Stromal cell of bone marrow (primary cell): Measurements from ENCODE around the gene WLS.
"Not testable (repeated sequence)": the region's sequence is repeated elsewhere in the genome, so short reads cannot be mapped to it uniquely, and the experiment has no call there.

ENCODE experiments used
- DNase-seq: peaks from one replicate; pipeline ENCODE4 v3.0.0-alpha.2; 2012; ENCODE audit warnings: low read depth

The WLS gene

DNA sequence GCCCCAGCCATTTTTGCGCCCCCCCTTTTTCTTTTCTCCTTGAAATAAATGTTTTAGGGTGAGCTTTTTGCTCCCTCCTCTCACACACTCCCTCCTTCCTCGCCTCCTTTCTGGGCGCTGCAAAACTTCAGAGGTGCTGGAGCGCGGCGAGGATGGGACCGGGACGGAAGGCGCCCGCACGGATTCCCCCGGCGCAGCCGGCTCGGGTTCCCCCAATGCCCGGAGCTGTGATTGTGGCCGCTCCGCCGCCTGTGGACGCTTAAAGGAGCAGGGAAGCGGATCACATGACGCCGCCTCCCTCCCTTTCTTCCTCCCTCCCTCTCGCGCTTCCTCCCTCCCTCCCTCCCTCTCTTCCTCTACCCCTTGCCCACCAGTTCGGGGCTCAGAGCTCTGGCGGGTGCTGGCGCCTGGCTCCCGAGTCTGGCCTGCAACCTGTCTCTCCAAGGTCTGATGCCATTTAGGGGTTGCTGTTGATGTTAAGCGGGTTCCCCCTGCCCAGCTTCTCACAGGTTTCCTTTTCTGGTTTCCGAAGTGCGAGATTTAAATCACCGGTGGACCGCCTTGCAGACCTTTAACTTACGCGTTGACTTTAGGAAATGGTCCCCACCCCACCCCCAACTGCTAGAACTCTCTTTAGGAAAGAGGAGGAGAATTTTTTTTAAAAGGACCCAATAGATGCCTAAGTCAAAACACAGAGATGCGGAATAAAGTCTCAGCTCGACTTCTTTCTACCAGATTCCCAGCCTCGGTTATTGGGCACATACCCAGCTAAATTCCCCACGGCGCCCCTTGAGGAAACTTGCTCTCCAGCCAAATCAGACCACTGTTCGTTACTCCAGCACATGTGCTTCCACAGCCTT, at the start of gene WLS:
Gene WLS, minus strand, starts transcription at position 235 of the 860 bp plus-strand sequence. Its CDS starts 224 bp downstream, at position 11.
- DNase-seq = peak; percentile 65

DNA sequence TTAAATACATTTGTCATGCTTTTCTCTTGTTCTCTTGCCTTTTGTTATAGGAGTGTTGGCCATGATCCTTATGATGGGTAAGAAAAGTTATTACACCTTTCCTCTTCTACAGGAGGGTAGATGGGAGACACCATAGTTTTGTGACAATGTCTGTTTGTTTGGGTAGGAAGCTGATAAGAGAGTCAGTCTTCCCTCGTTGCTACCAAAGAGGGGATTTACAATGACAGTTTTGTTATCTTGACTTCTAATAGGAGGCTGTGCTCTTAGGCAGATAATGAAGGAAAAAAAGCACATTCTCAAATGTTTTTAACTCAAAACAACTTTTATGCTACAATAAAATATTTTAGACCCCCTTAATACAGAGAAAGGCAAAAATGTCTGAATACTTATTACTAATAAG, 48.0 kb upstream of the WLS start:
- no peak for DNase-seq

DNA sequence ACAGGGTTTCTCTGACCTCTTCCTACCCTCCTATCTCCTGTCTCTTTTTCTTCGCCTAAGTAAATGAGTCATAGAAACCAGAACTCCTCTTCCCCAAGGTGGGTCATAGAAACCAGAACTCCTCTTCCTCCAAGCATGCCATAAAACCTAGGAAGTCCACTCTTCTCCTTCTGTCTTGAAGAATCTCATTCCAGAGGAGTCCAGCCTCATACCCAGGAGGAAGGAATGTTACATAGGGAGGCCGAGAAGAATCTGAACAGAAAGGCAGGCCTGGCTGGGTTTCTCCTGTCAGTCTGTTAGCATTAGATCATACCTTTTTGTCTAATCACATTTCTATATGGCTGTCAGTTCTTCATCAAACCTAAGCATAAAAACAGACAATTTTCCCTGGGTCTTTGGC, 47.5 kb upstream of the WLS start:
- no peak for DNase-seq

DNA sequence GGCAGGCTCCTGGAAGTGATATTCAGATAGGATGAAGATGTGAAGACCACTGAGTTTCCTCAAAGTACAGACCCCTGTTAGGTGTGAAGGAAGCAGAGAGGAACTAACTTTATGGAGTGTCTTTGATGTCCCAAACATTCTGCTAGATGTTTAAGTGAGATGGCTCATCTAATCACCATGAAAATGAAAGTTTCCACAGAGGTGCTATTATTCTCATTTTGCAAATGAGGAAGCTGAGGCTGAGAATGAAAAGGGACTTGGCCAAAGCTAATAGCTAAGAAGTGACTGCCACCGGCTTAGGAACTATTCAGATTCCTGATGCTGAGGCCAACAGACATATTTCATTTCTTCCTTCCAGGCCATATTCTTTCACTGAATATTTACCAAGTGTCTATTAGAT, 45.9 kb upstream of the WLS start:
- no peak for DNase-seq

DNA sequence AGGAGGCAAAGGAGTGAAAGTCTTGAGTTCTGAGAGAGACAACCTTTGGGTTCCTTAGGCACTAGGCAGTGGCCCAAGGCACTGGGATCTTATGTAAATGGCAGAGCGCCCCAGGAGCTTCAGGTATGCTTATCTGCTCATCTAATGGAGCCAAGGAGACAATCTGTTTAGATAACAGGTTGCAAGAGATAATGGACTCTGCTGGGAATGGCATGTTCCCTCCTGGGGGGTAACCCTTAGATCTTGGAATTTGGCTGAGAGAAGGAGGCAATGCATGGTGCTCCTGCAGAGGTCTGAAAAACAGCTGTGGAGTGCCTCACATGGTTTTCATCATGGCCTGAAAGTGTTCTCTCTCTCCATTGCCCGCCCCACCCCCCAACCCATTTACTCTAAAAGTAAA, 44.1 kb upstream of the WLS start:
- no peak for DNase-seq

DNA sequence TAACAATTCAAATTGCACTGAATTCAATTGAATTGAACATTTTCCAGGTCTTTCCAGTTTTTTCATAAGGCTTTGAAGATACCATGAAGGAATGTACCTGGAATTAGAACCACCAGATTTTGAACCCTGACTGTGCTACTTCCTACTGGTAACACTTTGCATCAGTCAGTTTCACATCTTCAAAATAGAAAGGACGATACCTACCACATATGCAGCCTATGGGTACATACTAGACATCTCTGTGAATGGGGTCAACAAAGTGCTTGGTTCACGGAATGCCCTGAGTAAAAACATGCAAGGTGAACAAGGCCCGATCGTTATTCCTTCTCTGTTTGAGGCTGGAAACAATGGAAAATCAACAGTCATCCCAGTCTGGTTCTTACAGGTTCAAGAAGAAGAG, 41.2 kb upstream of the WLS start:
- no peak for DNase-seq

DNA sequence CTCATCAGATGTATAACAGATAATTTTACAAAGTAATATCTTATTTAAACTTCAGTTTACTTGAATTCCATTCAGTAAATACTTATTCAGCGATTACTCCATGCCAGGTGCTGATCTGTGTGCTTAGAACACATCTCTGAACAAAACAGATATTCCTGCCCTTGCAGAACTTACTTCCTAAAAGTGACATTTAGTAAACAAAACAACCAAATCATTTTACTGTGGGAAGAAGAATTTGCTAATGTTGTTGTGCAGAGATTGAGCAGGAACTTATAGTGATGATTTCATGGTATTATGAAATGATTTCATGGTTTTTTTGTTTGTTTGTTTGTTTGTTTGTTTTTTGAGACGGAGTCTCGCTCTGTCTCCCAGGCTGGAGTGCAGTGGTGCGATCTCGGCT, 39.3 kb upstream of the WLS start:
- no peak for DNase-seq

DNA sequence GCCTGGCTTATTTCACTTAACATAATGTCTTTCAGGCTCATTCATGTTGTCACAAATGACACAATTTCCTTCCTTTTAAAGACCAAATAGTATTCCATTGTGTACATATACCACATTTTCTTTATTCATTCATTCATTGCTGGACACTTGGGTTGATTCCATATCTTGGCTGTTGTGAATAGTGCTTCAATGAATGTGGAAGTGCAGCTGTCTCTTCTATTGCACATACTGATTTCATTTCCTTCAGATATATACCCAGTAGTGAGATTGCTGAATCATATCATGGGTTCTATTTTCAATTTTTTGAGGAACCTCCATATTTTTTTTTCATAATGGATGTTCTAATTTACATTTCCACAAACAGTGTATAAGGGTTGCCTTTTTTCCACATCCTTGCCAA, 38.6 kb upstream of the WLS start:
- no peak for DNase-seq

DNA sequence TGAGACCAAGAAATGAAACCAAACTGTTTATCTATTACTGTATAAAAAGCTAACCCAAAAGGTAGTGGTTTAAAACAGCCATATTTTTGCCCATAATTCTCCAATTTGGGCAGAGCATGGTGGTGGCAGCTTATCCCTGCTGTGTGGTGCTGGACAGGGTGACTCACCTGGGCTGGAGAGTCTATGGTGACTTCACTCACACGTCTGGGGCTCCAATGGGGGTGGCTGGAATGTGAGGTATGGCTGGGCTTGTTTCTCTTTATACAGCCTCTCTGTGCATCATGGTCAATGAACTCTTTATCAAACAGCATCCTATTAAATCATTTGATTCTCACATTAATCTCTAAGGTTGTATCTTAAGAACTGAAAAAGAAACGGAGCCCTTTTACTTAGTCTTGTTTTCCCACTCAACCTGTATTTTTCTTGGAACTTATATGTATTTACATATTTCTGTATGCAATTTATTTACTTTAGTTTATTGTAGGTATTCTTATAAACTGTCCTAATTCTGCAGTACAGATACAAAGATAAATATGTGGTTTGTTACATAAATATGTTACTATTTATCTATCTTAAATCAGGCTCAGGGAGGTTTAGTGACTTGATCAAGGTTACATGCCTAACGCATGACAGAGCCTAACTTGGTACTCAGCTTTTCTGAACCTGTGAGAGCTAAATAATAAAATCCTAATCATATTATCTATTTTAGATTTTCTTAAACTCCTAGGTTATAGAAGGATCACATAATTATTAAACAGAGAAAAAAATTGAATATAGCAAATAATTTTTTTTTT, 37.5 kb upstream of the WLS start:
- no peak for DNase-seq

DNA sequence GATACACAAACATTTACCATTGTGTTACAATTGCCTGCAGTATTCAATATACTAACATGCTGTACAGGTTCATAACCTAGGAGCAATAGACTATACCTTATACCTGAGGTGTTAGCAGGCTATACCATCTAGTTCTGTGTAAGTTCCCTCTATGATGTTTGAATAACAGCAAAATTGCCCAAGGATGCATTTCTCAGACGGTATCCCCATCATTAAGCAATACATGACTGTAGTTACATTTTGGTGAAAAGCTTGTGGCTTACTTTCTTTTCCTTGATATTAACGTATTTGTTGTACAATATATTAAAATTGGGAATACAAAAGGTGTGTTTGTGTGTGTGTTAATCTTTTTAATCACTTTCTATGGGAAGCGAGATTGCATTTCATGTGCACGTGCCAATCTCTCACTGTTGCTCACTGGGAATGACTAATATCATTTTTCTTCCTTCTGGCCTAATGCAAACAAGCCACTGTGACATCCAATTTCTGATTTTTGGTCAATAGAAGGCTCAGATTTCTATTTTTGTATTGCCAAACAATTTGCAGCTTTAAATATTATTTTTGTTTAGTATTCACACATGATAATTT, 36.7 kb upstream of the WLS start:
- no peak for DNase-seq

DNA sequence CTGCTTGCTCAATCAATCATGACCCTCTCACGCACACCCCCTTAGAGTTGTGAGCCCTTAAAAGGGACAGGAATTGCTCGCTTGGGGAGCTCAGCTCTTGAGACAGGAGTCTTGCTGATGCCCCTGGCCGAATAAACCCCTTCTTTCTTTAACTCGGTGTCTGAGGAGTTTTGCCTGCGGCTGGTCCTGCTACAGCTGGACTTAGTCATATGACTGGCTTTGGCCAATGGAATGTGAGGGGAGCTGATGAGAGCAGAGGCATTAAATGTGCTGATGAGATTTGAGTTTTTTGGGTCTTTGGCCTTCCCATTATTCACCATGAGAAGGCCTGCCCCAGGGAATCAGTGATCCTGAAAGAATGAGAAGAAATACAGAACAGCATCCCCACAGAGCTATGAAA, 24.5 kb upstream of the WLS start:
- DNase-seq = not testable (repeated sequence)

DNA sequence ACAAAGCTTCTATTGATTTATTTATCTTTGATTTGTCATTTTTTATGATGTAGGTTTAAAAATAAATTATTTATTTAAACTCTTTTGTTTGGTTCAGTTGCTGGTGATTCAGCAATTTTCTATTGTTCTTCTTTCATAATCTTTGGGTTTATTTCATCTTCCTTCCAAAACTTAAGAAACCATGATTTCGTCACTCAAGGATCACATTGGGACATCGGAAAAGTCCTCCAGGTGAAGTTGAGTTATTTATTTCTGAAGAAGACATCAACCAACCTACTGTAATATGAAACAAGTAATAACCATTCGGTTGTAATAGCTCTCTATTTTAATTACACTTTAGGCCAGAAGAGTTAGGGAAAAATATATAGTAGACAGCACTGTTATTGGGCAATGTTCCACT, 23.0 kb upstream of the WLS start:
- no peak for DNase-seq

DNA sequence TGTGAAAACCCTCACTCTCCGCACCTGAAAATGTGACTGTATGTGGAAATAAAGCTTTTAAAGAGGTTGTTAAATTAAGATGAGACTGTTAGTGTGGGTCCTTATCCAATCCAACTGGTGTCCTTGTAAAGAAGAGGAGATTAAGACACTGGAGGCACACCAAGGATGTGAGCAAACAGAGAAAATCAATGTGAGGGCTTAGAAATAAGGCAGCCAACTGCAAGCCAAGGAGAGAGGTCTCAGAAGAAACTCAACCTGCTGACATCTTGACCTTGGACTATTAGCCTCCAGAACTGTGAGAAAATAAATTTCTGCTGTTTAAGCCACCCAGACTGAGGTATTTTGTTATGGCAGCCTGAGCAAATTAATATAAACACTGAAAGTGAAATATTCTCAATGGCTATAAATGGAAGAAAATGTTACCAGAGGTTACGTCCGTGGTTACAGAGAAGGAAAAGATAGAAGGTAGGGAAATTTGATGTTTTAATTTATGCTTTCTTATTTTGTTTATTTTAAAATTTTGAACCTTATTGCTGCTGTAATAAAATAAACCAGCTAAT, 22.4 kb upstream of the WLS start:
- no peak for DNase-seq

DNA sequence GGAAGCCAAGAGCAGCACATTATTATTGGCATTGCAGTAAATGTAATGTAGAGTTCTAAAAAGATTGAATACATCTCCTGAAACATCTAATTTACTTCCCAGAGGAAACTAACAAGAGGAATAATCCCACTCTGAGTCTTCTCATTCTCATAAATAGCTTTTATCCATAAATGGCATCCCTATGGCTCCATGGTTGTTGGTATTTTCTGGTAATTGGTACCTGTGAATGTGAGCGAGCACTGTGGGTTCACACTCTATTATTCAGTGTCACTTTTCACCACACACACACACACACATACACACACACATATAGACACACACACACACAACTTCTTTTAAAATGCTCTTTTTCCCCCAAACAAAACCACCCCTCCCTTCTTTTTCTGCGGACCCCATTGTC, 4.7 kb upstream of the WLS start:
- no peak for DNase-seq

DNA sequence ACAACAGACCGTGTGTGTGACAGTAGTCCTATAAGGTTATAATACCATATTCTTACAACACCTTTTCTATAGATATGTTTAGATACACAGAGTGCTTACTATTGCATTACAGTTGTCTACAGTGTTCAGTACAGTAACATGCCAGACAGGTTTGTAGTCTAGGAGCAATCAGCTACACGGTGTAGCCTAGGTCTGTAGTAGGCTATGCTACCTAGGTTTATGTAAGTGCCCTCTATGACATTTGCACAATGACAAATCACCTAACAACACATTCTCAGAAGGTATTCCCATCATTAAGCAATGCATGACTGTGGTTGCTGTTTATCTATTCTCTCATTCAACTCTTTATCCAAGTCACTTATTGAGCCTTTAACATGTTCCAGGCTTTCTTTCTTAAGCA, 1.8 kb upstream of the WLS start:
- no peak for DNase-seq

DNA sequence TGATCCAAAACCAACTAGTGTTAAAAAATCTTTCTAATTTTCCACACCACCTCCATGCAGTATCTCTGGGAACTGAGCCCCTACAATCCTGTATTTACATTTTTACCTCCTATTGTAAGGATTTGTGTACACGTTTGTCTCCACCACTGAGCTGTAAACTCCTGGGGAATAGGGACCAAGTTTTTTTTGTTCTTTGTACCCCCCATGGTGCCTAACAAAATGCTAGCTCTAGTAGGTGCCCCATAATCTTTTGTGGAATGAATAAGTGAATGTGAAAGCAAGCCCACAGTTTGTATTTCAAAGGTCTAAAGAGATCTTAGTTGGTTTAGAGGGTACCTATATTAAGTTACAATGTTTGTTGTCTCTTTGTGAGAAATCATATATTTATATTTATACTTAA, 879 bp upstream of the WLS start:
- no peak for DNase-seq

DNA sequence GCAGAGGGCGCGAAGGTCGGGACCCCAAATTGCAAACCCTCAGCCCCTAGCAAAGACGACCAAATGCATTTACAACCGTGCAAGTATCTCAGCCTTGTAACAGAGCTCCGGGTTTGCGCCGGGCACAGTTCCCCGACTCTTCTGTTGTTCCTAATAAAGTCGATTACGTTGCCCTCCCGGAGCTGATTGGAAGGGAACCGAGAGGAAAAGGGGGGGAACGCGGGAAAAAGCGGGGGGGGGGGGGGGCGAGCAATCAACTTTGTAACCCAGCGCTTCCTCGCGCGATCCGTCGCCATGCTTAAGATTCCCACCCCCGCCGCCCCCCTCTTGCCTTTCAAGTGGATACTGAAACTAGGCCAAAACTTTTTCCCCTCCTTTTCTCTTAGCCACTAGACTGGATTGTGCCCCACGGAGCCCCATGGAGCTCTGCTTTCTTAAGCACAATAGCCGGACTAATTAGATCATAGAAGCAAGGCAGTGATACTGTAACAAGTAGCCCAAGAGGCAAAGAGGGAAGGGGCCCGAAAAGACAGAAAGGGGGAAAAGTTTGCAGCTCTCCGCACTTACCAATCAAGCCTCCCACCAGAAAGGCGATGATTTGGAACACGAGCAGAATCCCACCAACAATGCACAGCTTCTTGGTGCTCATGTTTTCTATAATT, 565 bp downstream of the WLS start:
- DNase-seq = peak; percentile 67

DNA sequence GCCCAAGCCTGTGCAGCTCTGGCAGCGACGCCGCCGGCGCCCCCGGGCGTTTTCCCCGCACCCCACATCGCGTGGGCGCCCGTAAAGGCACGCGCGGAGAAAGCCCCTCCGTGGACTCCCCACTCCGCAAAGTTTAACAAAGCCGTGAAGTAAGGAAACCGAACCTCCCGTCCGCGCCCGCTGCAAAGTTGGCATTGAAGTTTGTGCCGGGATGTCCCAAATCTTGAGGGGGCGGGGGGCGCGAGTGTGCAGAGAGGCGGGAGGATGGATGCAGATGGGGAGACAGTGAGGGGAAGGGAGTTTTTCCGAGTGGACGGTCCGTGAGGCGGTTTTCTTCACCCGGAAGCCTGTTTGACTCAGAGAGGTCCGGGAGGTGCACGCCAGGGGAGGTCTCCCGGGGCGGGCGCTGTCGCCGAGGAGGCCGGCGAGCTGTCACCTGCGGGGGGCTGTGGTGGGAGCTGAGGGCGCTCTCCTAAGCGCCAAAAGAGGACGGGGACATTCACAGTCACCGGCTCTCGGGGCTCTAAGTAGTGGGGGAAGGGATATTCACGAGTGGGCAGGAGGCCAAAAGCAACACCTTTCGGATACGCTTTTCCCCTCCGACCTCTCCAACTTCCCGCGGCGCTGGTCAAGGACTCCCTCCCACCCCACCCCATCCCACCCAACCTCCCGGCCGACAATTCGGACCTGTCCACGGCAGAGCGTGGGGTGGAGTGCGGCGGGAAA, 1.3 kb downstream of the WLS start:
- no peak for DNase-seq

DNA sequence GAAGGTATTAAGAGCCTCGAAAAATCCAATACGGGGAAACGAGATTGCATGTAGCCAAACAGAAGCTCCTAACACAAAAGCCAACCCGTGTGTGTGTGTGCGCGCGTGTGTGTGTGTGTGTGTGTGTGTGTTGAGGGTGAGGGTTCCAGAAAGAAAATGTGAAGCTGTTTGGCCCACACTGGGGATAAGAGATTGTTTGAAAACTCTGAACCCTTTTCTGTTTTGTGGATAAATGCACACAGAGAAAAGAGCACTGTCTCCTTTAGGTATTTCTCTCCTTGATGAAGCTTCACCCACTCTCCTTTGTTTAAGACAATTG, 1.9 kb downstream of the WLS start:
- DNase-seq = no peak

DNA sequence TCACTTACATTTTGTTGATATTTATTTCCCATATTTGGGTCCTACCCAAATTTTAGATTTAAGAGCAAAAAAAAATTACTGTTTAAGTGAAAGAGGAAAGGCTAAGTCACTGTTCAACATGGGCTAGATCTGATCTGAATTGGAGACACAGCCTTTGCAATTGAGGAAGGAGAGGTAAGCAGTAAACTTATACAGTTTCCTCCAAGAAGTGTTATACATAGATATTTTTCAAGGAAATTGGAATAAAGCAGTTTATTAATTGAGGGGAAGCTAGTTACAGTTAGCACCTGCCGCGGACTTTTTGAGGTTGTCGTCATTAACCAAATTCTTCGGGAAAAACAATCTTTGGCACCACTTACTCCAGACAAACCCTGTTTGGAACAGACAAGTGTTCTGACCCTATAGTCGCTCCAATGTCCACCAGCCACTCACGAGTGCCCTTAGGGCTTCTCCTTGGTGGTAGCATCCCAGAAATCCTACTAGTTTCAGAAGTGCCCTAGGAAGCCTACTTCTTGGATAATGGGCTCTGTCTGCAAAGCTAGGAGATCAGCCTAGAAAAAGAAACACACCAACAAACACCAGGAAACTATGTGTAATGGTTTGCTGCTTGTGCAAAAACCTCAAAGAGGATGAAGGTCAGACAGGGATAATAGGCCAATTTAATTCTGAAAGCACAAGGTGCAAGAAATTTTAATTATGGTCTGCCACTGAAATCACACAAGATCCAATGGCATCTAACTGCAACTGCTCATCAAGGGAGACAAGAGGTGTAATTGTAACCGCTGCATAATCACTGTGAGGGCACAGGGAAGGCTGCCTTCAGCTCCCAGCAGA, 2.5 kb downstream of the WLS start:
- no peak for DNase-seq

DNA sequence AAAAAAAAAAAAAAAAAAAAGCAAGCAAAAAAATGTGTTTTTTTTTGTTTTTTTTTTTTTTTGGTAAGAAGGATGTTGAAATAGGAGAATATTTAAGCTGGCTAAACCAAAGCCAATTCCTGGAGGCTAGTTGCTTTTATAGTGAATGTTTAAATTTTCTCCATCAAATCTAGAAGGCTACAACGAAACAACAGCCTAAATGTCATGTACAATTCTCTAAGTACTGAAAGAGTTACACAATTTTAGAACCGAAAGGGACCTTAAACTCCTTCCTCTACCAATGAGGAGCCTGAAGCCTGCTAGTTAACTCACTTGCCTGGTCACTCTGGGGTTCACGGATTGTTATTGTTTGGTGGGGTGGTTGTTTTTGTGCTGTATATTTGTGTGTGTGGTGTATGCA, 3.5 kb downstream of the WLS start:
- DNase-seq = no peak
